Smooth muscle cell (in vitro differentiated cells): ENCODE results near the gene BMP3. TPM values are rescaled to one million over a fixed set of nuclear protein-coding genes. Genes with fewer than 3 reads are reported as not detected.

ENCODE experiments used
- DNase-seq: peaks from one replicate; lab custom pipeline; 2025; ENCODE audit not compliant: unreplicated experiment; lab: John Stamatoyannopoulos, UW
- H2AFZ ChIP-seq: fragments of 200-600 bp; sonication (generic); 2 replicates; pipeline ENCODE4 v1.6.0; 2016; ENCODE audit warnings: antibody characterized with exemption, low read depth, mild to moderate bottlenecking
- H3F3A ChIP-seq: fragments of 200-600 bp; sonication (generic); 2 replicates; pipeline ENCODE4 v1.6.0; 2017; ENCODE audit warnings: antibody characterized with exemption, low read depth
- H3K27ac ChIP-seq: fragments of 200-600 bp; sonication (generic); 2 replicates; pipeline ENCODE4 v1.5.1; 2016; ENCODE audit warnings: low read depth, mild to moderate bottlenecking
- H3K27me3 ChIP-seq: fragments of 200-600 bp; sonication (generic); 2 replicates; pipeline ENCODE4 v1.6.1; 2016; ENCODE audit warnings: low read depth, mild to moderate bottlenecking
- H3K36me3 ChIP-seq: fragments of 200-600 bp; sonication (generic); 2 replicates; pipeline ENCODE4 v1.5.1; 2016; ENCODE audit warnings: low read depth
- H3K4me1 ChIP-seq: fragments of 200-600 bp; sonication (generic); 2 replicates; pipeline ENCODE4 v1.5.1; 2016; ENCODE audit warnings: low read depth
- H3K4me2 ChIP-seq: fragments of 200-600 bp; sonication (generic); 2 replicates; pipeline ENCODE4 v1.6.0; 2016; ENCODE audit warnings: mild to moderate bottlenecking
- H3K4me3 ChIP-seq: fragments of 200-600 bp; sonication (generic); 2 replicates; pipeline ENCODE4 v1.5.1; 2016; ENCODE audit warnings: mild to moderate bottlenecking
- H3K79me2 ChIP-seq: fragments of 200-600 bp; sonication (generic); 2 replicates; pipeline ENCODE4 v1.6.0; 2016; ENCODE audit warnings: low read depth, mild to moderate bottlenecking
- H3K9ac ChIP-seq: fragments of 200-600 bp; sonication (generic); 2 replicates; pipeline ENCODE4 v1.6.0; 2016; ENCODE audit warnings: low read depth
- H3K9me3 ChIP-seq: fragments of 200-600 bp; sonication (generic); replicated peaks from 2 replicates; pipeline ENCODE4 v1.5.1; 2016; ENCODE audit warnings: low read depth
- H4K20me1 ChIP-seq: fragments of 200-600 bp; sonication (generic); 2 replicates; pipeline ENCODE4 v1.6.0; 2016; ENCODE audit warnings: low read depth
- CTCF ChIP-seq: fragments of 200-600 bp; sonication (generic); IDR thresholded peaks from 2 replicates; pipeline ENCODE4 v1.5.1; 2017; ENCODE audit warnings: borderline replicate concordance, mild to moderate bottlenecking, antibody characterized with exemption; ENCODE audit not compliant: insufficient read depth, poor library complexity, severe bottlenecking
- WGBS: methylation state at CpG from one replicate; pipeline ENCODE4 v1.1.7; 2016; ENCODE audit warnings: low lambda C conversion rate; 5-methylcytosine and 5-hydroxymethylcytosine counted together
- polyA plus RNA-seq: library from polyadenylated mRNA; unstranded; fragments of >200 nt; fragmentation: Nextera tagmentation; extraction: Ambion mirVana; gene quantifications from 2 replicates; pipeline ENCODE4 v1.2.1, GENCODE V29; 2016
- total RNA-seq: library from RNA; depleted of rRNA; stranded (reverse); fragments of >200 nt; gene quantifications from 2 replicates; pipeline ENCODE4 v1.2.3, GENCODE V29; 2014

The BMP3 gene
- total and polyA plus RNA-seq, 2 experiments from 2014 or later, result not detected

DNA sequence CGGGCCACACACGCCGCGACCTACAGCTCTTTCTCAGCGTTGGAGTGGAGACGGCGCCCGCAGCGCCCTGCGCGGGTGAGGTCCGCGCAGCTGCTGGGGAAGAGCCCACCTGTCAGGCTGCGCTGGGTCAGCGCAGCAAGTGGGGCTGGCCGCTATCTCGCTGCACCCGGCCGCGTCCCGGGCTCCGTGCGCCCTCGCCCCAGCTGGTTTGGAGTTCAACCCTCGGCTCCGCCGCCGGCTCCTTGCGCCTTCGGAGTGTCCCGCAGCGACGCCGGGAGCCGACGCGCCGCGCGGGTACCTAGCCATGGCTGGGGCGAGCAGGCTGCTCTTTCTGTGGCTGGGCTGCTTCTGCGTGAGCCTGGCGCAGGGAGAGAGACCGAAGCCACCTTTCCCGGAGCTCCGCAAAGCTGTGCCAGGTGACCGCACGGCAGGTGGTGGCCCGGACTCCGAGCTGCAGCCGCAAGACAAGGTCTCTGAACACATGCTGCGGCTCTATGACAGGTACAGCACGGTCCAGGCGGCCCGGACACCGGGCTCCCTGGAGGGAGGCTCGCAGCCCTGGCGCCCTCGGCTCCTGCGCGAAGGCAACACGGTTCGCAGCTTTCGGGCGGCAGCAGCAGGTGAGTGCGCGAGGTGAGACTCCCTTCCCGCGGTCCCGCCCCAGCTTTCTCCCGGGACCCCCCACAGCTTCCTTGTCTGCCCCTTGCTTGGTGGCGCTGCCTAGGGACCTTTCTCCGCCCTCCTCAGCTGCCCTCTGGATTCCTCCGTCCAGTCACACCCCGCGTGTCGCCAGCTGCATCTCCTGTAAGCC is 678 bp downstream of the BMP3 start:
- no peak overlapping the region for H3K9ac ChIP-seq
- H3K4me2 ChIP-seq, result peak overlapping the region; percentile 83
- H2AFZ ChIP-seq, result no peak overlapping the region
- 1% methylated on average over 75 of the region's 77 CpGs for WGBS
- no peak overlapping the region for H3K27ac ChIP-seq
- no peaks in the 10 kb centered on the region for H3K9me3 ChIP-seq
- peaks cover 6% of the 10 kb centered on the region for H3K4me1 ChIP-seq
- H3K27me3 ChIP-seq, result peaks cover 100% of the 10 kb centered on the region
- peak overlapping the region; percentile 42 for H3K4me3 ChIP-seq
- no peaks in the 10 kb centered on the region for H3K36me3 ChIP-seq
- no peaks in the 10 kb centered on the region for H3K79me2 ChIP-seq
- DNase-seq, result no peak
- H3F3A ChIP-seq, result no peaks in the 10 kb centered on the region
- TF ChIP-seq CTCF, result no peak
- no peaks in the 10 kb centered on the region for H4K20me1 ChIP-seq

- Histone ChIP-seq H3K4me2 (no peak overlapping the region), H4K20me1 (no peaks in the 10 kb centered on the region), H3K4me3 (peak overlapping the region; percentile 42), H3K27me3 (peaks cover 100% of the 10 kb centered on the region), H3K36me3 (no peaks in the 10 kb centered on the region), H3K9ac (no peak overlapping the region), H3K9me3 (no peaks in the 10 kb centered on the region), H2AFZ (no peak overlapping the region), H3K4me1 (peaks cover 6% of the 10 kb centered on the region), H3K79me2 (no peaks in the 10 kb centered on the region), H3F3A (no peaks in the 10 kb centered on the region), H3K27ac (no peak overlapping the region)
- DNase-seq, result no peak
- no peak for TF ChIP-seq CTCF
- 7% methylated on average over 15 of the region's 15 CpGs for WGBS
Observed at GRCh38 chr4:81031796-81032551, 1.5 kb downstream of the BMP3 start.

- no peak for DNase-seq
- Histone ChIP-seq H3K9ac (no peak overlapping the region), H3F3A (no peaks in the 10 kb centered on the region), H3K4me1 (peaks cover 6% of the 10 kb centered on the region), H4K20me1 (no peaks in the 10 kb centered on the region), H3K27ac (no peak overlapping the region), H3K79me2 (no peaks in the 10 kb centered on the region), H3K27me3 (peaks cover 96% of the 10 kb centered on the region), H3K36me3 (no peaks in the 10 kb centered on the region), H3K9me3 (no peaks in the 10 kb centered on the region), H3K4me3 (no peak overlapping the region), H3K4me2 (no peak overlapping the region), H2AFZ (no peak overlapping the region)
- TF ChIP-seq CTCF, result no peak
- 61% methylated on average over 4 of the region's 4 CpGs for WGBS
Observed at GRCh38 chr4:81032771-81033684, 2.5 kb downstream of the BMP3 start.
